ENCODE data around the gene AHI1. TPM values are rescaled to one million over a fixed set of nuclear protein-coding genes. Genes with fewer than 3 reads are reported as not detected.

Gene AHI1
- total RNA-seq, 1 donor: 14.1 TPM

DNA sequence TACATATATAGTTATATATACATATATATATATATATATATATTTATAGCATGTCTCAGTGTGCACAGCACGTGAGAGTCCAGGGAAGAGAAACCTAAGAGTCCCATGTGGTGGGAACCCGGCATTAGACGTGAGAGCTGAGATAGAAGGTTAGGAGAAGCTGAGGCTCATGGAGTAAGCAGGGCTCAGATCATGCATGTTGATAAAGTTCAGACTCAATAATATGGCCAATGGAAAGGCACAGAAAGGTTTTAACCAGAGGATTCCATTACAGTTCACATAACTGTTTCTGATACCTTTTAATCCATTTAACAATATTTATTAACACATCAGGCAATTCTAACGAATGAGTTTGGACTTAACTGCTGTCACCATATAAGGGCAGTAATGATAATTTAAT is 173.0 kb downstream of the AHI1 start:
- Histone ChIP-seq H3K9me3 (ENCODE audit: low read depth, low read length) (no peaks in the 10 kb centered on the region), H3K4me1 (ENCODE audit: insufficient read depth, low read length) (peaks cover 27% of the 10 kb centered on the region), H3K27me3 (ENCODE audit: insufficient read depth, low read length) (no peaks in the 10 kb centered on the region), H3K4me3 (ENCODE audit: low read length) (no peak overlapping the region)

DNA sequence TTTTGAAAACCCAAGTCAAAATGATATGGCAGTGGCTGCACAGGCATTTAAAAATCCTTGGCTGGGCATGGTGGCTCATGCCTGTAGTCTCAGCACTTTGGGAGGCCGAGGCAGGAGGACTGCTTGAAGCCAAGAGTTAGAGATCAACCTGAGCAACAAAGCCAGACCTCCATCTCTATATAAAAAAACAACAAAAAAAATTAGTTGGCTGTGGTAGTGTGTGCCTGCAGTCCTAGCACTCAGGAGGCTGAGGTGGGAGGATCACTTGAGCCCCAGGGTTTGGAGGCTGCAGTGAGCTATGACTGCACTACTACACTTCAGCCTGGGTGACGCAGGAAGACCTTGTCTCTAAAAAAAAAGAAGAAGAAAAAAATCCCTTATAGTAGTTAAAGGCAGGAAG is 173.6 kb downstream of the AHI1 start:
- Histone ChIP-seq H3K4me1 (ENCODE audit: insufficient read depth, low read length) (peaks cover 27% of the 10 kb centered on the region), H3K27me3 (ENCODE audit: insufficient read depth, low read length) (no peaks in the 10 kb centered on the region), H3K4me3 (ENCODE audit: low read length) (no peak overlapping the region), H3K9me3 (ENCODE audit: low read depth, low read length) (no peaks in the 10 kb centered on the region)

DNA sequence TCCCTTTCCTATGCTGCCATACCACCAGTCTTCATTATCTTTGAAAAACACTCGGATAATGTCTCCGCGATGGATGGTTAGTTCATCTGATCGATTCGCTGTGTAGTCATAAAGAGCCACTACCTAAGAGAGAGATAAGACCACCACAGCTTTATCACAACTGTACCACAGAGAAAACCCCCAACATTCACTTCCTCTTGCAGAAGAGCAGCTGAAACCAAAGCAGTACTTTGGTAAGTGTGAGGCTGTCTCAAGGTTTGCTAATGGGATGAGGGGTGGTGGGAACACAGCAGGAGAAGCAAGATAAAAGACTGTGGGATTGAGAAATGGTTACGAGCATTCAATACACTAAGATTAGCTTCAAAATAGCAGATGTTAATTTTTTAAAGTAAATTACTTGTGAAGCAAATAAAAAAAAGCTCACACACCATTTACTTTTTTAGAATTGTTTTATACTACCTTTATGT is 174.3 kb downstream of the AHI1 start:
- Histone ChIP-seq H3K4me3 (ENCODE audit: low read length) (no peak overlapping the region), H3K27me3 (ENCODE audit: insufficient read depth, low read length) (no peaks in the 10 kb centered on the region), H3K9me3 (ENCODE audit: low read depth, low read length) (no peaks in the 10 kb centered on the region), H3K4me1 (ENCODE audit: insufficient read depth, low read length) (peaks cover 27% of the 10 kb centered on the region)

DNA sequence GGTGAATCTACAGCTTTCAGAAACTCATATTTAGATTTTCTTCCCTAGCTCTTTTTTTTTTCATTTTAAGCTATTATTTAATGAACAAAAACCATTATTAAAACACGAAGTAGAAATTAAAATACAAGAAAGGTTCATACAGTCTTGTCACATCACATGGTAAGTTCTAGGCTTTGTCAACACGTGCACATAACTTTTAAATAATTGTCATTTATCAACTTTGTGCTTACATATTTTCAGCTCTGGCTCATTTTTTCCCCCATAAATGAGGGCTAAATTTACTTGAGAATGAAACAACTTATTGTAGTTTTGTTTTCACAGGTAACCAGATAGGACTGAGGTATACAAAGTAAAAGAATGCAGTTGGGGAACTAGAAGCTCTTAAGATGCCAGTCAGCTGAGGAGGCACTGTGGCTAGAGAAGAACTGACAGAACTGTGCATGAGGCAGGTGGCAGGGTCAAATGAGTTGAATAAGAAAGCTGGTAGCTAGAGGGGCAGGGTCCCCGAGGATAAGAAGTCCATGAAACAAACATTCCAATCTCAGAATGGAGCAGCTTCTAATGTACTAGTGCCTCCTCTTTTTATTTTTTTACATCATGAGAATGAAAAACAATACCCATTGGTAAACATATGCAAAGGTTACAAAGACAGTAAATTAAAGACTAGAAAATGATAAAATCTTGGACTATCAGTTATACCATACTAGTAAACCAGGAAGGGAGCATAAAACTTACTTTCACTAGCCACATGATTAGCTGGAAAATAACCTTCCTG is 174.9 kb downstream of the AHI1 start:
- Histone ChIP-seq H3K4me3 (ENCODE audit: low read length) (no peak overlapping the region), H3K4me1 (ENCODE audit: insufficient read depth, low read length) (peaks cover 27% of the 10 kb centered on the region), H3K27me3 (ENCODE audit: insufficient read depth, low read length) (no peaks in the 10 kb centered on the region), H3K9me3 (ENCODE audit: low read depth, low read length) (no peaks in the 10 kb centered on the region)

DNA sequence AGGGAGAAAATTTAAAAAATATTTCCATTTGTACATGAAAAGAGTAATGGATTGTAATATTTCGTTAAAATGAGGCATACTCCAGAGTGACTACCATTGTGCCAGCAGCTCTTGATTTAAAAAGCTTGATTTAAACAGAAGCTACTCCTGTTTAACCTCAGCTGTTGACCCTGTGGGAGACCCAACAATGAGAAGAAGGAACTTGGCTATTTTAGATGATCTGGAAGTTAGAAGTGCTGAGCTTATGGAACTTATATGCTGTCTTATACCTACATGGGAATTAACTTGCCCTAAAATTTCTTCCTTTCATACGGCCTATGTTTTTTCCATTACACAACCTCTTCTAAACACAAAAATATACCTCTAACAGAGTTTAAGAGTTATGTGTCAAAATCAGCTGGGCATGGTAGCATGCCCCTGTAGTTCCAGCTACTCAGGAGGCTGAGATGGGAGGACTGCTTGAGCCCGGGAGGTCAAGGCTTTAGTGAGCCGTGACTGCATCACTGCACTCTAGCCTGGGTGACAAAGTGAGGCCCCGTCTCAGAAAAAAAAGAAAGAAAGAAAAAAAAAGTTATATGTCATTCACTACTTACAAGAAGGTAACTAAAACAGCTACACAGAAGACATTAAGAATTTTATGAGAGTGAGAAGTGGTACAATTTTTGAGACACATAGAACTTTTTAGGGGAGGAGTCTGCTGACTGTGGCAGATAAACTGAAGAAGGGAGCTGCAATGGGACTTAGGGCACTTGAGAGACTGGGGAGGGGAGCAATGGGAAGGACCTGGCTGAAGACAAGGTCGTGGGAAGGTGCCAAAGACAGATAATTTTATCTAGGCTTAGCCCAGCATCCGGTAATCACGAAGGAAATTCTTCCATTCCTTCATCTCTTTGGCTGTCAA is 176.6 kb downstream of the AHI1 start:
- Histone ChIP-seq H3K4me3 (ENCODE audit: low read length) (no peak overlapping the region), H3K9me3 (ENCODE audit: low read depth, low read length) (no peaks in the 10 kb centered on the region), H3K4me1 (ENCODE audit: insufficient read depth, low read length) (peaks cover 22% of the 10 kb centered on the region), H3K27me3 (ENCODE audit: insufficient read depth, low read length) (no peaks in the 10 kb centered on the region)

DNA sequence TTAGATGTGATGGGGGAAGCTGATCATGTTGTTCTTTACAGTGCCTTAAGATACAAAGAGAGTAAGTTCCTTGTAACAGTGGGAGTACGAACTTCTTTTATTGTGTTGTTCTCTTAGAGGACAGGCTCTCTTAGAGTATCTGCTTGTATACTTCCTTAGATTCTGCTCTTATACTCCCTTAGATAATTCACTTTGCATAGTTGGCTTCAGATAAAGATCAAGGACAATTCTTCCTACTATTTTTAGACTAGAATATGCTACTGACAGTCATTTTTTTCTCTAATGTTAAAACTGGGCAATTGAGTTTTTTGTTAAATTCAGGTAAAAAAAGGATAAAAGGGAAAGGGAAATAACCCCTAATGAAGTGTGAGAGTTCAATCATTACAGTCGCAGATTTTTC is 177.7 kb downstream of the AHI1 start:
- no peak overlapping the region for H3K4me3 ChIP-seq (ENCODE audit: low read length)
- no peaks in the 10 kb centered on the region for H3K27me3 ChIP-seq (ENCODE audit: insufficient read depth, low read length)
- peaks cover 13% of the 10 kb centered on the region for H3K4me1 ChIP-seq (ENCODE audit: insufficient read depth, low read length)
- H3K9me3 ChIP-seq (ENCODE audit: low read depth, low read length): no peaks in the 10 kb centered on the region

DNA sequence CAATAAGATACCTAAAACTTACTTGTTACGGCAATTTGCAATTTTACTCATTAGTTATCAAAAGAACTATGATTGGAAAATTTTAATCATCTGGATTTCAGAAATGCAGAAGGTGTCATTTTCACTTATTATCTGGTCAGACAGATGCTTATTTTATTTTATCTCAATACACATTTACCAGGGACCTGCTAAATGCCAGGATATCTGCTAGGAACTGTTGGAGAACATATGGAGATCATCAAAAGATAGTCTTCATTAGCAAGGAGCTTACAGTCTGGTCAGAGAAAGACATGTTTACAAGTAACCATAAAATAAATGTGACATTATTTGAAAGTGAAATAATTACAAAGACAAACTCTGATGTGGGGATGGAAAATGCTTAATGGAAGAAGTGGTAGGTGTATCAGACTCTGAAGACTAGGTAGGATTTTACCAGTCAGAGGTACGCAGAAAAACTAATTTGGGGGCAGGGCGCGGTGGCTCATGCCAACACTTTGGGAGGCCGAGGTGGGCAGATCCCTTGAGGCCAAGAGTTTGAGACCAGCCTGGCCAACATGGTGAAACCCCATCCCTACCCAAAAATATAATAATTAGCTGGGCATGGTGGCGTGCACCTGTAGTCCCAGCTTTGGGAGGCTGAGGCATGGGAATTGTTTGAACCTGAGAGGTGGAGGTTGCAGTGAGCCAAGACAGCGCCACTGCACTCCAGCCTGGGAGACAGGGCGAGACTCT is 178.6 kb downstream of the AHI1 start:
- Histone ChIP-seq H3K9me3 (ENCODE audit: low read depth, low read length) (no peaks in the 10 kb centered on the region), H3K27me3 (ENCODE audit: insufficient read depth, low read length) (no peaks in the 10 kb centered on the region), H3K4me3 (ENCODE audit: low read length) (no peak overlapping the region), H3K4me1 (ENCODE audit: insufficient read depth, low read length) (peaks cover 15% of the 10 kb centered on the region)

DNA sequence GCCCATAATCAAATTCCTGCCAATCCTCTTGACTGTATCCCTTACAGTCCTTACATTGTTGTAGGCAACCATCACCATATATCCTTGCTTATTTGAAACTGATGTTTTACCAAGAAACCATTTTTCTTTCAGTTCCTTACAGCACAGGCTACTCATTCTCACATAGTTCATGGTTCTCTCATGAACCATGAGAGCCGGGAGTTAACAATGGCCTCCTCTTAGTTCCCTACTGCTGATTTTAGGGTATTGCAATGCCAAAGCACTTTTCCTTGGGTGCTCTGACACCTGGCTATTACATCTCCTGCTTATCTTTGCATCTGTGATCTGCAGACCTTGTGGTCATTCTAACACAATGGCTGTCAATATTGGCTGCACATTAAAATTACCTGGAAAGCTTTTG is 183.0 kb downstream of the AHI1 start:
- Histone ChIP-seq H3K4me3 (ENCODE audit: low read length) (no peak overlapping the region), H3K9me3 (ENCODE audit: low read depth, low read length) (no peaks in the 10 kb centered on the region), H3K27me3 (ENCODE audit: insufficient read depth, low read length) (no peaks in the 10 kb centered on the region), H3K4me1 (ENCODE audit: insufficient read depth, low read length) (peaks cover 4% of the 10 kb centered on the region)

DNA sequence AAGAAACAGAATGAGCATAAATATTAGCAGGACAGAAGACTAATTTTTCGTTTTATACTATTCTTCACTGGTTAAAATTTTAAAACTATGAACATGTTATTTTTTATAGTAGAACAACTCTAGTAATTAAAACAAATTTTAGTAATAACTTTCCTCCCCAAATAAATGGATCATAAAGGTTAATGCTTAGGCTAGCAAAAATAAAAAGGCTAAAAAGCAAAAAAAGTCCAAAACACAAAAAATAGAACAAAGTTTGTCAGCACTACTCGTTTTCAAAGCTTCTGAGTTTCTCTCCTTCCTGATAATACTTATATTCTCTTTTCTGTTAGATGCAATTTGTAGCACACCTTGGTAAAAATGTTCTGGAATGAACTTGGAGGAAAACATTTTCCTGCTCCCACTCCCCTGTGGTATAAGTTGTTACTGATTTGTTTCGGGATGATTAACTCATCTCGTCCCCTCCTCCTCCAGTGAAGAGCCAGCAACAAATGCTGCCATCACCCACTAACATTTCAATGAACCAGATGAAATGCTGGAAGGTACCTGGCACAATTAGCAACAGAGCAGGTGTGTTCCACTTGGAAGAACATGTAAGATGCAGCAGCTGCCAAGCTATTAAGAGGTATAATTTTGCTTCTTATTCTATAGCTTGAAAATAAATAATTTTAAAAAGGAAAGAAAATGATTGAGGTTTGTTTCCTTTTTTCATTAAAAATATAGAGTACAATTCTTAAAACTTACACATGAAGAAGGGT is 185.9 kb downstream of the AHI1 start:
- Histone ChIP-seq H3K27me3 (ENCODE audit: insufficient read depth, low read length) (no peaks in the 10 kb centered on the region), H3K4me3 (ENCODE audit: low read length) (no peak overlapping the region), H3K4me1 (ENCODE audit: insufficient read depth, low read length) (peaks cover 7% of the 10 kb centered on the region), H3K9me3 (ENCODE audit: low read depth, low read length) (no peaks in the 10 kb centered on the region)

GRCh38 chr6:135310291-135310690 is 187.2 kb downstream of the AHI1 start:
- no peaks in the 10 kb centered on the region for H3K27me3 ChIP-seq (ENCODE audit: insufficient read depth, low read length)

GRCh38 chr6:135306740-135307420 is 190.7 kb downstream of the AHI1 start:
- Histone ChIP-seq H3K4me1 (ENCODE audit: insufficient read depth, low read length) (peaks cover 20% of the 10 kb centered on the region), H3K27me3 (ENCODE audit: insufficient read depth, low read length) (no peaks in the 10 kb centered on the region), H3K9me3 (ENCODE audit: low read depth, low read length) (no peaks in the 10 kb centered on the region), H3K4me3 (ENCODE audit: low read length) (no peak overlapping the region)

More at GRCh38 chr6:135310291-135310690, 187.2 kb downstream of the AHI1 start:
- Histone ChIP-seq H3K4me1 (ENCODE audit: insufficient read depth, low read length) (peaks cover 21% of the 10 kb centered on the region), H3K4me3 (ENCODE audit: low read length) (no peak overlapping the region), H3K9me3 (ENCODE audit: low read depth, low read length) (no peaks in the 10 kb centered on the region)

GRCh38 chr6:135306166-135306565 is 191.4 kb downstream of the AHI1 start:
- H3K4me3 ChIP-seq (ENCODE audit: low read length): no peak overlapping the region
- peaks cover 20% of the 10 kb centered on the region for H3K4me1 ChIP-seq (ENCODE audit: insufficient read depth, low read length)
- no peaks in the 10 kb centered on the region for H3K9me3 ChIP-seq (ENCODE audit: low read depth, low read length)
- no peaks in the 10 kb centered on the region for H3K27me3 ChIP-seq (ENCODE audit: insufficient read depth, low read length)

DNA sequence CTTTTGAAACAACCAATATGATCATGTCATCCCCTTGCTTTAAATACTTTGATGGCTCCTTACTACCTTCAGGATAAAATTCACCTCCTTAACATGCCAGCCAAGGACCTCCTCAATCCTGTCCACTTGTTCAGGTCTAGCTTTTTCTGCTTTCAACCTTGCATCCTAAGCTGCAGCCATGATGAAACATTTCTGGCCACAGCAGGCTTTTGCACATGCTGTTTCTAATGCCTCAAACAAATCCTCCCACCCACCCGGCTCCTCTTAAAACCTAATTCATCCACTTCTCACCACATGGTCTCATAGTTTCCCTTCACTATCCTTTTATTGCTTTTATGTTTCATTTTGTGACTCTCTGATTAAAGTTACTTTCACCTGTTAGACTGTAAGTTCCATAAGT is 191.9 kb downstream of the AHI1 start:
- no peaks in the 10 kb centered on the region for H3K9me3 ChIP-seq (ENCODE audit: low read depth, low read length)
- no peak overlapping the region for H3K4me3 ChIP-seq (ENCODE audit: low read length)
- H3K27me3 ChIP-seq (ENCODE audit: insufficient read depth, low read length): no peaks in the 10 kb centered on the region
- peaks cover 20% of the 10 kb centered on the region for H3K4me1 ChIP-seq (ENCODE audit: insufficient read depth, low read length)

DNA sequence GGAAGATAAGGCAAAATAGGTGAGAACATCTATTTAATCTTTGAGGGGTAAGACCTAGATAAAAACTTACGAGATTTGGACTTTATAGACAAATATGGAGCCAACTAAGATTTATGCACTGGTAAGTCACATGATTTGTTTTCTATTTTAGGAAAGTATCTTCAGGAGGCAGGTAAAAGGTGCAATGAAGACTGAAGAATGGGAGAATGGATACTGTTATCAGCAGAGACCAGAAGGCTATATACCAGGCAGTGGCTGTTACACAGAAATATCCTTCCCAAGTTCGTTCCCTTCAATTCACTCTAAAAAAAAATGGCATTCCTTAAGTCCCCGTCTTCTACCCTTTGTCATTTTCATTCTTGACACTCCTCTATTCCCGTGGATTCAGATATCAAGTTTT is 192.7 kb downstream of the AHI1 start:
- Histone ChIP-seq H3K27me3 (ENCODE audit: insufficient read depth, low read length) (no peaks in the 10 kb centered on the region), H3K4me3 (ENCODE audit: low read length) (no peak overlapping the region), H3K9me3 (ENCODE audit: low read depth, low read length) (no peaks in the 10 kb centered on the region), H3K4me1 (ENCODE audit: insufficient read depth, low read length) (peaks cover 20% of the 10 kb centered on the region)
